ENCODE data around the gene FUCA1. TPM values are rescaled to one million over a fixed set of nuclear protein-coding genes. Genes with fewer than 3 reads are reported as not detected.

Gene FUCA1
- total RNA-seq, 4 donors from 2014 or later: 19.4 to 26.9 (median 22.0) TPM

DNA sequence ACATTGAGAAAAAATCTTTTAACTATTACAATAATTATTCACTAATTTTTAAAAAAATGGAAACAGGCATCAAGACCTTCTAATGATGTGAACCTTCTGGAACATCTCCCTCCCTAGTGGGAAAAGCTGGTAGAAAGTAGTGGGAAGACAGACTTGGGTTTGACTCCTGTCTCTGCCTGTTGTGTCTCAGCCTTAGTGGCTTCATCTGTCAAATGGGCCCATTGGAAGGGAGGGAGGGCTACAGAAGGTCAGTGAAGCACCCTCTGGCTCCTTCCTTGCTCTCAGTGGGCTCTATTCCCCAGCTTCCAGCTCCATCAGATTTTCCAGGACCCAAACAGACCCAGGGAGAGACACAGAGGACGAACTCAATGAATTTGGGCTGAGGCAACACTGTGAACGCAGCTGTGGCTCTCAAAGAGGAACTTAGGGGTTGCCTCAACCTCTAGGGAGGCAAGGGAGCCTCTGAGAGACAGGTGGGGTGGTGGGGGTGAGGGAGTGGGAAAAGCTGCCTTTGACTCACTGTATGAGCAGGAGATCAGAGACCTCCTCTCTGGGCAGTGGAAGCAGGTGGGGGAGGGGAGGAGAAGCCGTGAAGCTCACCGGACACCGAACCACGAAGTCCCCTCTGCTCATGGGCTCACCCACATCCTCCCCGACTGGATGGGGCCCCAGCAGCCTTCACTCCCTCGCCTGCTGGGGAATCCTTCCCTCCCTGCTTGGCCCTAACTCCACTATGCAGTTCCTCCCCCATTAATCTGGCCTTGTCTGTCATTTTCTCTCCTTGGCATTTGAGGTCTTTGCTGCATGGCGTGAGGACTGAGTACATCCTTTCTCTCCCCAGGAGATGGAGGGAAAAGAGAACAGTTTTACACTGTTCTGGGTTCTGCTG, 40.6 kb upstream of the FUCA1 start:
- Histone ChIP-seq H3K27me3 (peaks cover 0 to 62% of the 10 kb centered on the region in 2 donors), H3K9me3 (no peaks in the 10 kb centered on the region), H3K27ac (peak overlapping the region in 1 of 4 donors; percentile 21), H3K4me1 (no peaks in the 10 kb centered on the region), H3K36me3 (no peaks in the 10 kb centered on the region), H3K4me3 (no peak overlapping the region)
- 42 to 43% methylated on average over 8 to 9 of the region's 9 CpGs for WGBS, 2 donors
- no peak for TF ChIP-seq EP300 (IDR thresholded peaks at IDR 0.05)
- TF ChIP-seq POLR2A (IDR thresholded peaks at IDR 0.05): no peak
- no peak for TF ChIP-seq CTCF (IDR thresholded peaks at IDR 0.05)
- no peak for DNase-seq (ENCODE audit: low spot score in 2 of 2)

- H3K4me1 ChIP-seq: peaks cover 0 to 6% (median 0%) of the 10 kb centered on the region in 4 donors
- H3K27me3 ChIP-seq: peaks cover 0 to 70% of the 10 kb centered on the region in 2 donors
- DNase-seq (ENCODE audit: low spot score in 2 of 2): no peak
- TF ChIP-seq POLR2A (IDR thresholded peaks at IDR 0.05) (no peak), EP300 (IDR thresholded peaks at IDR 0.05) (no peak), CTCF (IDR thresholded peaks at IDR 0.05) (no peak)
- 88 to 93% methylated on average over 1 of the region's 1 CpG for WGBS, 2 donors
- H3K4me3 ChIP-seq: no peak overlapping the region
- no peak overlapping the region for H3K27ac ChIP-seq
- H3K9me3 ChIP-seq: no peaks in the 10 kb centered on the region
- H3K36me3 ChIP-seq: no peaks in the 10 kb centered on the region
These were observed 38.6 kb upstream of the FUCA1 start for GRCh38 chr1:23906731-23907130.

- H3K4me3 ChIP-seq: no peak overlapping the region
- WGBS, 2 donors: 85 to 88% methylated on average over 7 of the region's 7 CpGs
- H3K27me3 ChIP-seq: peaks cover 0 to 62% of the 10 kb centered on the region in 2 donors
- peaks cover 0 to 6% (median 0%) of the 10 kb centered on the region in 4 donors for H3K4me1 ChIP-seq
- no peak overlapping the region for H3K27ac ChIP-seq
- H3K36me3 ChIP-seq: no peaks in the 10 kb centered on the region
- H3K9me3 ChIP-seq: no peaks in the 10 kb centered on the region
- DNase-seq (ENCODE audit: low spot score in 2 of 2): no peak
- TF ChIP-seq POLR2A (IDR thresholded peaks at IDR 0.05) (no peak), EP300 (IDR thresholded peaks at IDR 0.05) (no peak), CTCF (IDR thresholded peaks at IDR 0.05) (no peak)
These were observed 37.5 kb upstream of the FUCA1 start for GRCh38 chr1:23905461-23906025.

- TF ChIP-seq POLR2A (IDR thresholded peaks at IDR 0.05): no peak
- no peak for TF ChIP-seq CTCF (IDR thresholded peaks at IDR 0.05)
- TF ChIP-seq EP300 (IDR thresholded peaks at IDR 0.05): no peak
- Histone ChIP-seq H3K4me1 (peaks cover 0 to 6% (median 0%) of the 10 kb centered on the region in 4 donors), H3K4me3 (no peak overlapping the region), H3K36me3 (no peaks in the 10 kb centered on the region), H3K9me3 (no peaks in the 10 kb centered on the region), H3K27ac (no peak overlapping the region), H3K27me3 (peaks cover 0 to 57% of the 10 kb centered on the region in 2 donors)
- DNase-seq (ENCODE audit: low spot score in 2 of 2): no peak
- 80 to 87% methylated on average over 10 of the region's 10 CpGs for WGBS, 2 donors
These were observed 36.8 kb upstream of the FUCA1 start for GRCh38 chr1:23904748-23905357.

DNA sequence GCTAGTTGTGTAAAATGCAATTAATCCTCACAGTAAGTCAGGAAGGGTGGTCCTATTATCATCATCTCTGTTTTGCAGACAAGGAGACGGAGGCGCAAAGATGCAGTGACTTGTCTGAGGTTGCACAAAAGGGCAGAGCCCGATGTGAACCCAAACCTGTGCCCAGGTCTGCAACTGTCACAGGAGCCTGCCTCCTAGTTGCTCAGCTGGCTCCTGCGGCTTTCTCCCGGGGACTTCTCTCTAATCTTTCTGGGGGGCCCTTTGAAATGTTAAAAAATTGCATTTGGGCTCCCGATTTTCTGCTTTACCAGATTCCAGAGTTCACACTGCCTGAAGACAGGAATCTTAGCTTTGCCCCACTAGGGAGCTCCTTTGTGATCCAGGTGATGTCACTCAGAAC, 35.7 kb upstream of the FUCA1 start:
- peaks cover 0 to 6% (median 0%) of the 10 kb centered on the region in 4 donors for H3K4me1 ChIP-seq
- TF ChIP-seq EP300 (IDR thresholded peaks at IDR 0.05) (no peak), CTCF (IDR thresholded peaks at IDR 0.05) (no peak), POLR2A (IDR thresholded peaks at IDR 0.05) (no peak)
- 74 to 77% methylated on average over 6 of the region's 6 CpGs for WGBS, 2 donors
- no peaks in the 10 kb centered on the region for H3K9me3 ChIP-seq
- peaks cover 0 to 49% of the 10 kb centered on the region in 2 donors for H3K27me3 ChIP-seq
- H3K4me3 ChIP-seq: no peak overlapping the region
- DNase-seq (ENCODE audit: low spot score in 2 of 2): no peak
- no peaks in the 10 kb centered on the region for H3K36me3 ChIP-seq
- H3K27ac ChIP-seq: no peak overlapping the region

Data from tibial nerve (tissue), 4 donors.